Sigmoid colon (tissue), 7 donors: ENCODE data around the gene TSPAN11. TPM values are rescaled to one million over a fixed set of nuclear protein-coding genes. Genes with fewer than 3 reads are reported as not detected.

Experiments
- DNase-seq: peaks from one replicate; pipeline ENCODE4 v3.0.0-alpha.2; 2019
- H3K27ac ChIP-seq, 4 donors: fragments of 200-600 bp; sonication (generic); one replicate each; pipeline ENCODE4 v1.5.1; 2016 to 2019; ENCODE audit warnings: mild to moderate bottlenecking in 1 of 4
- H3K27me3 ChIP-seq, 3 donors: fragments of 200-600 bp; sonication (generic); one replicate each; pipeline ENCODE4 v1.5.1; 2019; ENCODE audit warnings: mild to moderate bottlenecking in 1 of 3
- H3K36me3 ChIP-seq, 4 donors: fragments of 200-600 bp; sonication (generic); one replicate each; pipeline ENCODE4 v1.5.1; 2016 to 2019
- H3K4me1 ChIP-seq, 4 donors: fragments of 200-600 bp; sonication (generic); one replicate each; pipeline ENCODE4 v1.5.1; 2017 to 2019
- H3K4me3 ChIP-seq, 4 donors: fragments of 200-600 bp; sonication (generic); one replicate each; pipeline ENCODE4 v1.5.1; 2017 to 2019; ENCODE audit warnings: mild to moderate bottlenecking in 2 of 4, moderate library complexity in 1 of 4
- H3K9me3 ChIP-seq, 4 donors: fragments of 200-600 bp in 3 of 4; sonication (generic) in 3 of 4; one replicate each; pipeline versions ENCODE4 v1.5.1 to v1.6.1; 2013 to 2019
- CTCF ChIP-seq, 4 experiments: fragments of 450-650 bp in 3 of 4; fragments of 200-600 bp in 1 of 4; IDR thresholded peaks; one replicate each; pipeline ENCODE4 v1.5.1; 2016 to 2019; ENCODE audit warnings: antibody characterized with exemption in 4 of 4, mild to moderate bottlenecking in 3 of 4, moderate library complexity in 2 of 4
- EP300 ChIP-seq, 4 donors: sonication (generic); formaldehyde crosslinking; IDR thresholded peaks; one replicate each; pipeline ENCODE4 v1.6.1; 2017; ENCODE audit warnings: antibody characterized with exemption in 4 of 4
- POLR2A ChIP-seq, 2 donors: fragments of 450-650 bp; IDR thresholded peaks; one replicate each; pipeline ENCODE4 v1.6.1; 2016; ENCODE audit warnings: antibody characterized with exemption in 2 of 2, mild to moderate bottlenecking in 2 of 2, moderate library complexity in 2 of 2
- POLR2AphosphoS5 ChIP-seq, 4 donors: sonication (generic); formaldehyde crosslinking; IDR thresholded peaks; one replicate each; pipeline ENCODE4 v1.6.1; 2017; ENCODE audit warnings: antibody characterized with exemption in 4 of 4
- WGBS, 2 donors: extraction: QIAGEN DNeasy Blood & Tissue Kit; methylation state at CpG; one replicate each; pipeline ENCODE4 v1.1.7; 2013; 5-methylcytosine and 5-hydroxymethylcytosine counted together
- intact Hi-C: fragments of 100-400 bp; cut with DNase I; formaldehyde crosslinking; loops from one replicate; pipeline ENCODE4 v1.15.1; 2023
- polyA plus RNA-seq, 3 donors: library from polyadenylated mRNA; stranded (reverse); fragments of 200-250 nt; gene quantifications; one replicate each; pipeline ENCODE4 v1.2.3, GENCODE V29; 2013
- total RNA-seq, 4 donors: library from RNA; depleted of rRNA; stranded (reverse); fragments of >200 nt; gene quantifications; one replicate each; pipeline ENCODE4 v1.1.0, GENCODE V29; 2016
- donor health status: healthy with polysubstance abuse.
- donor health status: Bipolar disorder and iron deficiency.
- donor health status: healthy.

Gene TSPAN11
- total and polyA plus RNA-seq, 7 donors: 0.23 to 18.9 (median 7.8) TPM

- no peak for DNase-seq
- 68 to 77% methylated on average over 3 of the region's 3 CpGs for WGBS, 2 donors
- H3K27ac ChIP-seq: no peak overlapping the region
- no peaks in the 10 kb centered on the region for H3K27me3 ChIP-seq
- no peak overlapping the region for H3K4me3 ChIP-seq
- no peaks in the 10 kb centered on the region for H3K9me3 ChIP-seq
- intact Hi-C loops: no loop called here
- no peaks in the 10 kb centered on the region for H3K36me3 ChIP-seq
- no peak for TF ChIP-seq POLR2AphosphoS5 (IDR thresholded peaks at IDR 0.05)
- peaks cover 0 to 10% (median 5%) of the 10 kb centered on the region in 4 donors for H3K4me1 ChIP-seq
These were observed 106.6 kb downstream of the TSPAN11 start for GRCh38 chr12:31033146-31033545.

GRCh38 chr12:31033681-31034080 lies 107.1 kb downstream of the TSPAN11 start:
- Histone ChIP-seq H3K27ac (no peak overlapping the region), H3K4me1 (peaks cover 0 to 10% (median 5%) of the 10 kb centered on the region in 4 donors), H3K27me3 (no peaks in the 10 kb centered on the region), H3K4me3 (no peak overlapping the region), H3K36me3 (no peaks in the 10 kb centered on the region), H3K9me3 (no peaks in the 10 kb centered on the region)
- WGBS, 2 donors: 88 to 92% methylated on average over 6 of the region's 6 CpGs
- DNase-seq: no peak
- intact Hi-C loops: no loop called here
- no peak for TF ChIP-seq CTCF (IDR thresholded peaks at IDR 0.05)

- no peak overlapping the region for H3K27ac ChIP-seq
These were observed 107.8 kb downstream of the TSPAN11 start for GRCh38 chr12:31034372-31034771.

GRCh38 chr12:31035226-31035625 lies 108.7 kb downstream of the TSPAN11 start:
- intact Hi-C loops: no loop called here
- no peak overlapping the region for H3K4me3 ChIP-seq
- no peaks in the 10 kb centered on the region for H3K27me3 ChIP-seq
- no peaks in the 10 kb centered on the region for H3K9me3 ChIP-seq
- H3K4me1 ChIP-seq: peaks cover 0 to 10% (median 5%) of the 10 kb centered on the region in 4 donors
- no peak overlapping the region for H3K27ac ChIP-seq
- TF ChIP-seq EP300 (IDR thresholded peaks at IDR 0.05) (no peak), CTCF (IDR thresholded peaks at IDR 0.05) (no peak), POLR2A (IDR thresholded peaks at IDR 0.05) (no peak), POLR2AphosphoS5 (IDR thresholded peaks at IDR 0.05) (no peak)
- no peaks in the 10 kb centered on the region for H3K36me3 ChIP-seq
- WGBS, 2 donors: 83 to 86% methylated on average over 4 of the region's 4 CpGs
- DNase-seq: no peak

More at GRCh38 chr12:31034372-31034771, 107.8 kb downstream of the TSPAN11 start:
- Histone ChIP-seq H3K4me1 (peaks cover 0 to 10% (median 5%) of the 10 kb centered on the region in 4 donors), H3K27me3 (no peaks in the 10 kb centered on the region), H3K4me3 (no peak overlapping the region), H3K36me3 (no peaks in the 10 kb centered on the region), H3K9me3 (no peaks in the 10 kb centered on the region)
- TF ChIP-seq EP300 (IDR thresholded peaks at IDR 0.05) (no peak), CTCF (IDR thresholded peaks at IDR 0.05) (no peak)
- WGBS, 2 donors: 85 to 87% methylated on average over 3 of the region's 3 CpGs
- DNase-seq: no peak
- intact Hi-C loops: no loop called here

- Histone ChIP-seq H3K27me3 (no peaks in the 10 kb centered on the region), H3K4me1 (peaks cover 0 to 10% (median 5%) of the 10 kb centered on the region in 4 donors), H3K27ac (no peak overlapping the region), H3K4me3 (no peak overlapping the region), H3K9me3 (no peaks in the 10 kb centered on the region), H3K36me3 (no peaks in the 10 kb centered on the region)
- whole genome bisulfite sequencing, 2 donors: 73 to 74% methylated on average over 4 of the region's 4 CpGs
- TF ChIP-seq POLR2A (IDR thresholded peaks at IDR 0.05) (no peak), POLR2AphosphoS5 (IDR thresholded peaks at IDR 0.05) (no peak), CTCF (IDR thresholded peaks at IDR 0.05) (no peak), EP300 (IDR thresholded peaks at IDR 0.05) (no peak)
- intact Hi-C loops: no loop called here
- no peak for DNase-seq
These were observed 109.6 kb downstream of the TSPAN11 start for GRCh38 chr12:31035967-31036665.
